Endodermal cell (in vitro differentiated cells): ENCODE results near the gene SERPINB3. TPM values are rescaled to one million over a fixed set of nuclear protein-coding genes. Genes with fewer than 3 reads are reported as not detected.
"Not testable (repeated sequence)": the region's sequence is repeated elsewhere in the genome, so short reads cannot be mapped to it uniquely, and the experiment has no call there.

Source experiments
- DNase-seq: peaks from one replicate; pipeline ENCODE4 v3.0.0-alpha.2; 2017
- H3K27ac ChIP-seq: 2 replicates; pipeline ENCODE4 v1.5.1; 2013; ENCODE audit warnings: mild to moderate bottlenecking, low read depth, low read length, moderate library complexity
- H3K27me3 ChIP-seq: 2 replicates; pipeline ENCODE4 v1.6.1; 2013; ENCODE audit warnings: mild to moderate bottlenecking, low read length, moderate library complexity; ENCODE audit not compliant: insufficient read depth, control insufficient read depth, poor library complexity, severe bottlenecking
- H3K36me3 ChIP-seq: 2 replicates; pipeline ENCODE4 v1.7.0; 2013; ENCODE audit warnings: mild to moderate bottlenecking, low read length, moderate library complexity; ENCODE audit not compliant: control insufficient read depth, insufficient read depth
- H3K4me1 ChIP-seq: one replicate; pipeline ENCODE4 v1.7.0; 2013; ENCODE audit warnings: low read length; ENCODE audit not compliant: control insufficient read depth, insufficient read depth
- H3K4me3 ChIP-seq: 2 replicates; pipeline ENCODE4 v1.5.1; 2013; ENCODE audit warnings: mild to moderate bottlenecking, low read length, moderate library complexity
- H3K9ac ChIP-seq: 2 replicates; pipeline ENCODE4 v1.6.1; 2013; ENCODE audit warnings: mild to moderate bottlenecking, low read length, moderate library complexity; ENCODE audit not compliant: poor library complexity, severe bottlenecking; ENCODE audit errors: extremely low read depth
- H3K9me3 ChIP-seq: 2 replicates; pipeline ENCODE4 v1.6.1; 2013; ENCODE audit warnings: mild to moderate bottlenecking, low read length, moderate library complexity; ENCODE audit not compliant: control insufficient read depth
- H3K27ac Mint-ChIP-seq: 2 replicates; pipeline ENCODE4 v1.8.0; 2020; ENCODE audit warnings: mixed read lengths
- H3K27me3 Mint-ChIP-seq: 2 replicates; pipeline ENCODE4 v1.8.0; 2021; ENCODE audit warnings: mild to moderate bottlenecking, mixed read lengths; ENCODE audit not compliant: insufficient read depth
- H3K36me3 Mint-ChIP-seq: 2 replicates; pipeline ENCODE4 v1.8.0; 2020; ENCODE audit warnings: low read depth, mixed read lengths
- H3K4me1 Mint-ChIP-seq: 2 replicates; pipeline ENCODE4 v1.8.0; 2020; ENCODE audit warnings: mixed read lengths
- H3K4me3 Mint-ChIP-seq: 2 replicates; pipeline ENCODE4 v1.8.0; 2020; ENCODE audit warnings: mild to moderate bottlenecking, moderate library complexity, mixed read lengths
- H3K9me3 Mint-ChIP-seq: 2 replicates; pipeline ENCODE4 v1.8.0; 2020; ENCODE audit warnings: mild to moderate bottlenecking, mixed read lengths
- WGBS, 2 experiments: methylation state at CpG; one replicate each; pipeline versions ENCODE4 v1.1.5 to v1.1.7; 2013; ENCODE audit warnings: missing lambda C conversion rate in 2 of 2, mixed read lengths in 1 of 2; ENCODE audit not compliant: insufficient coverage in 1 of 2, insufficient read length in 1 of 2; 5-methylcytosine and 5-hydroxymethylcytosine counted together
- long read RNA-seq, 4 experiments: library from polyadenylated mRNA in 2 of 4; library from RNA in 1 of 4; library from capped mRNA in 1 of 4; stranded (forward) in 3 of 4; unstranded in 1 of 4; transcript quantifications; one replicate each; pipeline ENCODE4 v2.0.0, GENCODE V29; 2020 to 2021; ENCODE audit warnings: inconsistent platforms in 1 of 4
- polyA plus RNA-seq, 2 experiments: library from polyadenylated mRNA; stranded (reverse); fragments of 50-300 nt; gene quantifications; one replicate each; pipeline ENCODE4 v1.2.3, GENCODE V29; 2013
- total RNA-seq, 2 donors: library from RNA; stranded (reverse); fragmentation: NEBNext Ultra II Directional in 1 of 2; extraction: Animal tissue kit (Norgen Biotek cat#: 25700) in 1 of 2; gene quantifications; 2 replicates in 1 of 2; 3 replicates in 1 of 2; pipeline ENCODE4 v1.2.1, GENCODE V29; 2021
- TF ChIP-seq, protein P1 (sequence below): fragments of 200-600 bp; sonication (generic); conservative IDR thresholded peaks from 2 replicates; pipeline ENCODE4 v1.5.0; 2021; ENCODE audit warnings: antibody characterized with exemption, mild to moderate bottlenecking

SERPINB3 gene
- not detected for total RNA-seq
- not detected for polyA plus RNA-seq (2013, experiment 1 of 2)
- polyA plus RNA-seq (2013, experiment 2 of 2), result not detected
- long read RNA-seq, experiment 1, result 0 reads
- long read RNA-seq, experiment 2, result 0 reads
- long read RNA-seq, experiment 3, result 0 reads
- long read RNA-seq, experiment 4, result 0 reads

DNA sequence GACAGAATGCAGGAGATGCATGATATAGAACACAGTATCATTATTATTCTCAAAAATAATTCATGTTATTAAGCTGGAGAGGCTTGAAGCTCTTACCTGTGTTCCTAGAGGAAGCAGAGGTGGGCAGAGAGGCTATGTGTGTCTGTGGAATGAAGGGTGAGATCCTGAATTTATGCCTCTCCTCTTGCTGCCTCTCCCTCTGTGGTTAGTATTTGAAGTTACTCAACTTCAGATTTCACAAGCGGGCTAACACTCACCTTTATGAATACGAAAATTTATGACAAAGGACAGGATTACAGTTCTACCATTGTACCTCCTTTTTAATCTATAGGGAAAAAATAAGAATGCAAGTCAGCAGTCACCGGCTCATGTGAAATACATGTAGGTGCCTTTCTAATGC lies at the start of gene SERPINB3:
TSS of gene SERPINB3 (minus strand) at position 144 of the 400 bp plus-strand sequence. CDS start 677 bp downstream, outside the sequence.
- not testable (repeated sequence) for H3K4me3 ChIP-seq, H3K27ac Mint-ChIP-seq, H3K4me1 Mint-ChIP-seq, H3K36me3 ChIP-seq, H3K27me3 ChIP-seq, H3K9ac ChIP-seq, H3K27me3 Mint-ChIP-seq, H3K4me3 Mint-ChIP-seq, H3K27ac ChIP-seq, DNase-seq, H3K36me3 Mint-ChIP-seq, H3K4me1 ChIP-seq
- WGBS, 2 experiments, result 92% methylated on average over 2 of the region's 3 CpGs; no CpG with 5 or more reads in 1 of the 2 experiments
- peaks cover 28% of the 10 kb centered on the region for H3K9me3 ChIP-seq
- peaks cover 21% of the 10 kb centered on the region for H3K9me3 Mint-ChIP-seq

DNA sequence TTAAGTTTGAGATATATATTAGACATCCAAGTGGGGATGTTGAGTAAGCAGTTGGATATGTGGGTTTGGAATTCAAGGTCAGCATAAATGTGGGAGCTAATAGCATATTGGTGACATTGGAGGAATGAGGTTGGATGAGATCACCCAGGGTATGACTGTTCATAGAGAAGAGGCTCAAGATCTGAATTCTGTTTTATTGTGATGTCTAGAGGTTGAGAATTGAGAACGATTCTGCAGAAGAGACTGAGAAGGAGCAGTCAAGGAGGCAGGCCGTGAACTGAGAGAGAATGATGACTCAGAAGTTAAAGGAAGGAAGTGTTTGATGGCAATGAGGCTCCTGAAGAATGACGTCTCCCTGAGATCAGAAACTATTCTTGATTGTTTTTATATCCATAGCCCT lies 47.0 kb upstream of the SERPINB3 start:
- no peak for DNase-seq
- no peaks in the 10 kb centered on the region for H3K27me3 Mint-ChIP-seq
- 77 to 100% methylated on average over 3 of the region's 3 CpGs for WGBS, 2 experiments
- Histone ChIP-seq H3K9ac (no peak overlapping the region), H3K36me3 (no peaks in the 10 kb centered on the region), H3K27me3 (no peaks in the 10 kb centered on the region), H3K9me3 (peaks cover 16% of the 10 kb centered on the region), H3K27ac (no peak overlapping the region), H3K4me3 (no peak overlapping the region), H3K4me1 (no peaks in the 10 kb centered on the region)
- no peaks in the 10 kb centered on the region for H3K4me1 Mint-ChIP-seq
- no peak overlapping the region for H3K27ac Mint-ChIP-seq
- peaks cover 17% of the 10 kb centered on the region for H3K9me3 Mint-ChIP-seq
- no peaks in the 10 kb centered on the region for H3K36me3 Mint-ChIP-seq
- TF ChIP-seq, protein P1, sequence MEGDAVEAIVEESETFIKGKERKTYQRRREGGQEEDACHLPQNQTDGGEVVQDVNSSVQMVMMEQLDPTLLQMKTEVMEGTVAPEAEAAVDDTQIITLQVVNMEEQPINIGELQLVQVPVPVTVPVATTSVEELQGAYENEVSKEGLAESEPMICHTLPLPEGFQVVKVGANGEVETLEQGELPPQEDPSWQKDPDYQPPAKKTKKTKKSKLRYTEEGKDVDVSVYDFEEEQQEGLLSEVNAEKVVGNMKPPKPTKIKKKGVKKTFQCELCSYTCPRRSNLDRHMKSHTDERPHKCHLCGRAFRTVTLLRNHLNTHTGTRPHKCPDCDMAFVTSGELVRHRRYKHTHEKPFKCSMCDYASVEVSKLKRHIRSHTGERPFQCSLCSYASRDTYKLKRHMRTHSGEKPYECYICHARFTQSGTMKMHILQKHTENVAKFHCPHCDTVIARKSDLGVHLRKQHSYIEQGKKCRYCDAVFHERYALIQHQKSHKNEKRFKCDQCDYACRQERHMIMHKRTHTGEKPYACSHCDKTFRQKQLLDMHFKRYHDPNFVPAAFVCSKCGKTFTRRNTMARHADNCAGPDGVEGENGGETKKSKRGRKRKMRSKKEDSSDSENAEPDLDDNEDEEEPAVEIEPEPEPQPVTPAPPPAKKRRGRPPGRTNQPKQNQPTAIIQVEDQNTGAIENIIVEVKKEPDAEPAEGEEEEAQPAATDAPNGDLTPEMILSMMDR, result no peak
- no peak overlapping the region for H3K4me3 Mint-ChIP-seq

DNA sequence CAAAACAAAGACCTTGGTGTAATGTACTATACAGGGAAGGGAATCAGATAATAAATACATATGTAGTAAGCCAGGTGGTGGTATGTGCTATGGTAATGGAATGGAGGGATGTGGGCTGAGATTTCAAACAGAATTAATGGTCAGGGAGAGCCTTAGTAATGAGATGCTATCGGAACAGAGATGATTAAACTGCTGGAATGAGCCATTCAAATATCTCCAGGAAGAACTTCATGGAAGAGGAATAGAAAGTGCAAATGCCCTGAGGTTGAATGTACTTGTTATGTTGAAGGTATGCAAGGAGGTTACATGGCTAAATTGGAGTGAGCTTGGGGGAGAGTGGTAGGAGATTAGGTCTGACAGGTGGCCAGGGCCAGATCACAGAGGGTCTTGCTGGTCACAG lies 46.1 kb upstream of the SERPINB3 start:
- H3K27me3 Mint-ChIP-seq, result no peaks in the 10 kb centered on the region
- 90 to 92% methylated on average over 1 of the region's 1 CpG for WGBS, 2 experiments
- no peak overlapping the region for H3K27ac Mint-ChIP-seq
- Histone ChIP-seq H3K4me3 (no peak overlapping the region), H3K9ac (no peak overlapping the region), H3K27me3 (no peaks in the 10 kb centered on the region), H3K9me3 (peaks cover 8% of the 10 kb centered on the region), H3K4me1 (no peaks in the 10 kb centered on the region), H3K36me3 (no peaks in the 10 kb centered on the region), H3K27ac (no peak overlapping the region)
- H3K4me1 Mint-ChIP-seq, result no peaks in the 10 kb centered on the region
- H3K4me3 Mint-ChIP-seq, result no peak overlapping the region
- peaks cover 9% of the 10 kb centered on the region for H3K9me3 Mint-ChIP-seq
- TF ChIP-seq, protein P1, result no peak
- no peaks in the 10 kb centered on the region for H3K36me3 Mint-ChIP-seq
- DNase-seq, result no peak

DNA sequence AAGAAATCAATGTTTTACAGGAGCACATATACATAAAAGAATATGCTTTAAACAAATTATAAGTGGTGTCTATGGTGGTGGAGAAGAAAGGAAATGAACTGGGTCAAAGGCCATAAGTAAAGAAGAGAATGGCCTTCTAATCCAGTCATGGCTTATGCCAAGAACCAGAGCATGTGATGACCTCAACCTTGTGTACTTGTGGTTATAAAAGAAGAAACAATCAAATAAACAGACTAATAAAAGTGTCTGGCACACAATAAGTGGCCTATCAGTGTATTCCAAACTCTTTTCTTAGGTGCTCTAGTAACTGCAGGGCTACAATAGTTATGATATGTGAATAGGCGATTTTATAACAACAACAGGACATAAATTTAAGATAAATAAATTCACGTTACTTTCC lies 43.7 kb upstream of the SERPINB3 start:
- Histone ChIP-seq H3K36me3 (no peaks in the 10 kb centered on the region), H3K9me3 (no peaks in the 10 kb centered on the region), H3K9ac (no peak overlapping the region), H3K4me1 (no peaks in the 10 kb centered on the region), H3K4me3 (no peak overlapping the region), H3K27ac (no peak overlapping the region), H3K27me3 (no peaks in the 10 kb centered on the region)
- 91% methylated on average over 1 of the region's 2 CpGs; no CpG with 5 or more reads in 1 of the 2 experiments for WGBS, 2 experiments
- Mint-ChIP-seq H3K27ac (no peak overlapping the region), H3K4me1 (no peaks in the 10 kb centered on the region), H3K27me3 (no peaks in the 10 kb centered on the region), H3K9me3 (no peaks in the 10 kb centered on the region), H3K4me3 (no peak overlapping the region), H3K36me3 (no peaks in the 10 kb centered on the region)
- TF ChIP-seq, protein P1, result no peak
- no peak for DNase-seq
